Neural cell (in vitro differentiated cells): ENCODE results near the gene ETNK2. TPM values are rescaled to one million over a fixed set of nuclear protein-coding genes. Genes with fewer than 3 reads are reported as not detected.

Source experiments
- H2AFZ ChIP-seq: fragments of 200-600, 300-800 bp; sonication (generic), shearing (Covaris generic); 2 replicates; pipeline ENCODE4 v1.6.0; 2014; ENCODE audit warnings: low read depth, mild to moderate bottlenecking, antibody characterized with exemption, low read length, moderate library complexity
- H3F3A ChIP-seq: fragments of 200-600 bp; shearing (Covaris generic); 2 replicates; pipeline ENCODE4 v1.6.1; 2016; ENCODE audit warnings: mild to moderate bottlenecking, moderate library complexity, mixed read lengths, antibody characterized with exemption, low read length; ENCODE audit not compliant: insufficient read depth, poor library complexity, severe bottlenecking
- H3K27ac ChIP-seq: fragments of 200-600, 300-800 bp; sonication (generic), shearing (Covaris generic); 2 replicates; pipeline ENCODE4 v1.5.1; 2014; ENCODE audit warnings: mild to moderate bottlenecking, low read length, moderate library complexity
- H3K27me3 ChIP-seq: fragments of 300-800, 200-600 bp; sonication (generic), shearing (Covaris generic); 2 replicates; pipeline ENCODE4 v1.6.0; 2014; ENCODE audit warnings: mild to moderate bottlenecking, low read depth, low read length, moderate library complexity; ENCODE audit not compliant: insufficient read depth
- H3K36me3 ChIP-seq: fragments of 300-800, 200-600 bp; sonication (generic), shearing (Covaris generic); 2 replicates; pipeline ENCODE4 v1.5.1; 2014; ENCODE audit warnings: mild to moderate bottlenecking, antibody characterized with exemption, low read length, moderate library complexity; ENCODE audit not compliant: insufficient read depth
- H3K4me2 ChIP-seq: fragments of 300-800, 200-600 bp; sonication (generic), shearing (Covaris generic); 2 replicates; pipeline ENCODE4 v1.6.0; 2014; ENCODE audit warnings: mild to moderate bottlenecking, low read length
- H3K4me3 ChIP-seq: fragments of 300-800, 200-600 bp; sonication (generic), shearing (Covaris generic); 2 replicates; pipeline ENCODE4 v1.5.1; 2014; ENCODE audit warnings: mild to moderate bottlenecking, low read length, moderate library complexity
- H3K79me2 ChIP-seq: fragments of 200-600 bp; shearing (Covaris generic); replicated peaks from 2 replicates; pipeline ENCODE4 v1.6.0; 2014; ENCODE audit warnings: mild to moderate bottlenecking, low read length, moderate library complexity; ENCODE audit not compliant: insufficient read depth
- H3K9ac ChIP-seq: fragments of 300-800, 200-600 bp; sonication (generic), shearing (Covaris generic); 2 replicates; pipeline ENCODE4 v1.6.1; 2016; ENCODE audit warnings: mild to moderate bottlenecking, low read length, mixed read lengths
- H3K9me2 ChIP-seq: fragments of 200-600 bp; shearing (Covaris generic); 2 replicates; pipeline ENCODE4 v1.6.1; 2016; ENCODE audit warnings: mild to moderate bottlenecking, low read length, mixed read lengths; ENCODE audit not compliant: insufficient read depth
- H3K9me3 ChIP-seq: fragments of 200-600, 300-800 bp; sonication (generic), shearing (Covaris generic); 2 replicates; pipeline ENCODE4 v1.6.1; 2016; ENCODE audit warnings: mild to moderate bottlenecking, mixed run types, low read length, moderate library complexity, mixed read lengths
- H4K20me1 ChIP-seq: fragments of 200-600 bp; shearing (Covaris generic); 2 replicates; pipeline ENCODE4 v1.6.1; 2016; ENCODE audit warnings: mild to moderate bottlenecking, mixed run types; ENCODE audit not compliant: insufficient read depth
- CTCF ChIP-seq: fragments of 450-650 bp; IDR thresholded peaks from 2 replicates; pipeline ENCODE4 v1.5.1; 2014; ENCODE audit warnings: antibody characterized with exemption, mild to moderate bottlenecking, moderate library complexity; ENCODE audit not compliant: poor library complexity, severe bottlenecking
- EP300 ChIP-seq: fragments of 450-650 bp; conservative IDR thresholded peaks from 2 replicates; pipeline ENCODE4 v1.6.1; 2014; ENCODE audit warnings: antibody characterized with exemption, mild to moderate bottlenecking, moderate library complexity; ENCODE audit not compliant: poor library complexity, severe bottlenecking
- EZH2 ChIP-seq: fragments of 200-600, 300-800 bp; shearing (Covaris generic), sonication (generic); IDR thresholded peaks from 2 replicates; pipeline ENCODE4 v1.6.1; 2014; ENCODE audit warnings: antibody characterized with exemption, low read length, borderline replicate concordance, mild to moderate bottlenecking; ENCODE audit not compliant: insufficient read depth, poor library complexity, severe bottlenecking
- MXI1 ChIP-seq: fragments of 450-650 bp; conservative IDR thresholded peaks from 2 replicates; pipeline ENCODE4 v1.6.1; 2014; ENCODE audit warnings: antibody characterized with exemption, mild to moderate bottlenecking; ENCODE audit not compliant: poor library complexity, severe bottlenecking
- POLR2AphosphoS5 ChIP-seq: IDR thresholded peaks from 2 replicates; pipeline ENCODE4 v1.6.1; 2012
- RAD21 ChIP-seq: fragments of 450-650 bp; conservative IDR thresholded peaks from 2 replicates; pipeline ENCODE4 v1.6.1; 2014; ENCODE audit warnings: antibody characterized with exemption, mild to moderate bottlenecking, moderate library complexity
- REST ChIP-seq: IDR thresholded peaks from 2 replicates; pipeline ENCODE4 v1.6.1; 2012; ENCODE audit warnings: borderline replicate concordance
- SMC3 ChIP-seq: fragments of 450-650 bp; conservative IDR thresholded peaks from 2 replicates; pipeline ENCODE4 v1.6.1; 2014; ENCODE audit warnings: antibody characterized with exemption, mild to moderate bottlenecking, moderate library complexity; ENCODE audit not compliant: poor library complexity
- TAF1 ChIP-seq: IDR thresholded peaks from 2 replicates; pipeline ENCODE4 v1.6.1; 2012; ENCODE audit warnings: low read depth
- polyA plus RNA-seq: library from polyadenylated mRNA; depleted of rRNA; stranded (reverse); fragments of >200 nt; gene quantifications from 2 replicates; pipeline ENCODE4 v1.2.3, GENCODE V29; 2014

The ETNK2 gene
- polyA plus RNA-seq, 1 donor from 2014 or later = 26.7 TPM

- no peak overlapping the region for H3K4me2 ChIP-seq
- H2AFZ ChIP-seq = no peak overlapping the region
- no peaks in the 10 kb centered on the region for H3K27me3 ChIP-seq
- H3K9ac ChIP-seq = no peak overlapping the region
- H3K36me3 ChIP-seq = no peaks in the 10 kb centered on the region
- no peak for TF ChIP-seq MXI1
- TF ChIP-seq TAF1 = no peak
- TF ChIP-seq REST = no peak
- no peak for TF ChIP-seq POLR2AphosphoS5
- no peak for TF ChIP-seq SMC3
- TF ChIP-seq EZH2 = no peak
- TF ChIP-seq RAD21 = no peak
- TF ChIP-seq EP300 = no peak
- no peak for TF ChIP-seq CTCF
- no peaks in the 10 kb centered on the region for H3K79me2 ChIP-seq
- H3F3A ChIP-seq = no peaks in the 10 kb centered on the region
- no peaks in the 10 kb centered on the region for H3K9me2 ChIP-seq
- no peaks in the 10 kb centered on the region for H4K20me1 ChIP-seq
- H3K4me3 ChIP-seq = no peak overlapping the region
- H3K9me3 ChIP-seq = no peaks in the 10 kb centered on the region
- H3K27ac ChIP-seq = no peak overlapping the region
Observed at GRCh38 chr1:204139952-204140351, 11.9 kb downstream of the ETNK2 start.

- H3K36me3 ChIP-seq = no peaks in the 10 kb centered on the region
Observed at GRCh38 chr1:204139088-204139487, 12.8 kb downstream of the ETNK2 start.

More at GRCh38 chr1:204139088-204139487, 12.8 kb downstream of the ETNK2 start:
- no peaks in the 10 kb centered on the region for H3F3A ChIP-seq
- no peak for TF ChIP-seq RAD21
- no peak for TF ChIP-seq MXI1
- TF ChIP-seq EP300 = no peak
- no peak for TF ChIP-seq POLR2AphosphoS5
- no peak for TF ChIP-seq EZH2
- TF ChIP-seq CTCF = no peak
- no peak for TF ChIP-seq REST
- no peak for TF ChIP-seq TAF1
- no peaks in the 10 kb centered on the region for H3K27me3 ChIP-seq
- no peak overlapping the region for H3K4me3 ChIP-seq
- H4K20me1 ChIP-seq = no peaks in the 10 kb centered on the region
- no peak overlapping the region for H3K9ac ChIP-seq
- no peaks in the 10 kb centered on the region for H3K79me2 ChIP-seq
- no peaks in the 10 kb centered on the region for H3K9me3 ChIP-seq
- no peak overlapping the region for H3K4me2 ChIP-seq
- no peaks in the 10 kb centered on the region for H3K9me2 ChIP-seq
- H3K27ac ChIP-seq = no peak overlapping the region
- no peak overlapping the region for H2AFZ ChIP-seq
